ENCODE measurements around the gene ADAMTSL5.

The ADAMTSL5 gene

DNA sequence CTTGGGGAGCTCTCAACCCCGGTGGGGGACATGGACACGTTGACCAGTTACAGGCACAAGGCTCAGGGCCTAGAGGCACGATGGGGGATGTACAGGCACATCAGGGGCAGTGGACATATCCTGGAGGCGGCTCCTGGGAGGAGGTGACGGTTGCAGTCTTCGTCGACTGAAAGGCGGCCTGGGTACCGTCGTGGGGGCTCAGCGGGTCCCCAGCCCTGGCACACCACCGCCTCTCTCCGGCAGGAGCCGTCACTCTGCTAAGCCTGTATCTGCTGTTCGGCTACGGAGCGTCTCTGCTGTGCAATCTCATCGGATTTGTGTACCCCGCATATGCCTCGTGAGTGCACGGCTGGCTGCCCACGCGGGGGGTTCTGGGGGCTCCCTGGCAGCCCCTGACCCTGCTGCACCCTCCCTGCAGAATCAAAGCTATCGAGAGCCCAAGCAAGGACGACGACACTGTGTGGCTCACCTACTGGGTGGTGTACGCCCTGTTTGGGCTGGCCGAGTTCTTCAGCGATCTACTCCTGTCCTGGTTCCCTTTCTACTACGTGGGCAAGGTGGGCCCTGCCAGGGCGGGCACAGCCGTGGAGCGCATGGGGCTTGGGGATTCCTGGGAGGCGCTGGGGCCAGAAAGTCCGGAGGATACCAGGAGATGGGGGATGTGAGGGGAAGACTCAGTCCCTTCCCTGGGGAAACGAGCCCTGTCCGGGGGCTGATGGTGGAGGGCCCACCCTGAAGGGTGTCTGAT lies 17.6 kb downstream of the ADAMTSL5 start:
- no peak for DNase-seq

- no peak for DNase-seq
Observed at GRCh38 chr19:1494115-1494815, 18.6 kb downstream of the ADAMTSL5 start.

DNA sequence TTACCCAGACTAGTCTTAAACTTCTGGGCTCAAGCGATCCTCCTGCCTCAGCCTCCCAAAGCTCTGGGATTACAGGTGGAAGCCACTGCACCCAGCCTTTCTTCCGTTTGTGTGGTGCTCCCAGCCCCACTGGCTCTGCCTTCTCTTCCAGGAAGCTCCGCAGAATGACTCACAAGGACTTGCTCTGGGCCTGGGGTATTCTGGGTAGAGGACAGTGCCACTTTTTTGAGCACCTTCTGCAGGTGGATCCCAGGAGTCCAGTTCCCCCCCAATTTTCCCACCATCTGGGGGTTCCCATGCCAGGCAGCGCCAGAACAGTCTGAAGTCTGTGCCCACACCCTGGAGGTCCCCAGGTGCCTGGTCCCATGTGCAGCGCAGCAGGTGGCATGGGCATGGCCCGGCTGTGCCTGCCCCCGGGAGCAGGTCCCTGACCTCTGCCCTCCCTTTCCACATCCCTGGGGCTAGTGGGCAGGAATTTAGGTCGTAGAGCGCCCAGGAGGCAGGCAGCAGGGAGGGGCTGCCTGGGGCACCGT lies 20.3 kb downstream of the ADAMTSL5 start:
- DNase-seq = no peak

DNA sequence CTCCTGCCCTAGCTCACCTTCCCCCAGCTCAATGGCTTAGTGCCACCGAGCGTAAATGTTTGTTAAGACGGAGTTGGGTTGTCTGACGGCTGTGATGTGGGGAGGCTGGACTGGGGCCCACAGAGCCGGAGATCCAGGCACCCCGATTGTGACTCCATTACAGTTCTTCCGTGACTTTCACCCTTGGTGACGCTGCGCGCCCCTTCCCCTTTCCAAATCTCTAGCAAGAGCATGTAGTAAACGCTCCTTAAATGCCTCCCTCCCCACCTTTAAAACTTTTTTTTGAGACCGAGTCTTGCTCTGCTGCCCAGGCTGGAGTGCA lies 21.0 kb downstream of the ADAMTSL5 start:
- DNase-seq = no peak

GRCh38 chr19:1491114-1491848 lies 21.5 kb downstream of the ADAMTSL5 start, which contains the start of gene REEP6:
TSS of gene REEP6 (plus strand) at chr19:1491181. CDS start at chr19:1491270, 89 bp downstream.
- no peak for DNase-seq

DNA sequence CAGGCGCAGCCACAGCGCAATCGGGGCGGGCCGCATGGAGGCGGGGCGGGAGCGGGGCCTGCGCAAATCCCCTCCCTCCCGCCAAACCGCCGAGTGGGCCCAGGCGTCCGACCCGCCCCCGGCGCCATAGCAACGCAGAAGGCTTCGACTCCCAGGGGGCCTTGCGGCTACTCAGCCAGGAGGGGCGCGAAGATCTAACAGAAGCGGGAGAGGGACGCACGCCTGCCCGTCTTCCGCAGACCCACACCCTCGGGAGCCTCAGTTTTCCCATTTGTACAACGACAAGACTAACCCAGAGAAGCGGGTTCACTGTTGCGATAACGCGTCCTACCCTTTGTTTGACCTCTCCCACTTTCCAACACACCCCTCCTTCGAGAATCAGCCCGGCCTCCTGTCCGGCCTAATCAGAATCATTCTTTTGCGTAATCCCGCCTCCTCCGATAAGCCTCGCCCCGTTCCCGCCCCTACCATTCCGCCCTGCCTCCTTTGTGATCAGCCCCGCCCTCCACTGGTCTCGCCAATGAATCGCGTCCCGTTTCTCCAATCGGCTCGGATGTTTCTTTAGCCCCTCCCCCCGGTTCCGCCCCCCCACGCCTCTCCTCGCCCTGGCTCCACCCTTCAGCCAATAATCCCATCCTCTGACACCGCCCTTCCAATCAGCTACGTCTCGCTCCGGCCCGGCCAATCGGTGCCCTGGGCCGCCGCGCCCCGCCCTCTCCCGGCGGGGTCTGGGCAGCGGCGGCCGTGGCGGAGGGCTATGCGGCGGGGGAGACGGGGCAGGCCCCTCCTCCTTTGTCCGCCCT lies 22.3 kb downstream of the ADAMTSL5 start, which contains the start of gene PCSK4:
Gene PCSK4, minus strand, starts transcription at position 40 of the 803 bp plus-strand sequence. Its CDS starts 4 bp downstream, at position 36.
- DNase-seq = peak; percentile 99

- DNase-seq = no peak
Observed at GRCh38 chr19:1489463-1490310, 23.1 kb downstream of the ADAMTSL5 start.

GRCh38 chr19:1488282-1488601 lies 24.6 kb downstream of the ADAMTSL5 start:
- no peak for DNase-seq

- no peak for DNase-seq
Observed at GRCh38 chr19:1487576-1488281, 25.1 kb downstream of the ADAMTSL5 start.

GRCh38 chr19:1486720-1487575 lies 25.9 kb downstream of the ADAMTSL5 start:
- DNase-seq = no peak

DNA sequence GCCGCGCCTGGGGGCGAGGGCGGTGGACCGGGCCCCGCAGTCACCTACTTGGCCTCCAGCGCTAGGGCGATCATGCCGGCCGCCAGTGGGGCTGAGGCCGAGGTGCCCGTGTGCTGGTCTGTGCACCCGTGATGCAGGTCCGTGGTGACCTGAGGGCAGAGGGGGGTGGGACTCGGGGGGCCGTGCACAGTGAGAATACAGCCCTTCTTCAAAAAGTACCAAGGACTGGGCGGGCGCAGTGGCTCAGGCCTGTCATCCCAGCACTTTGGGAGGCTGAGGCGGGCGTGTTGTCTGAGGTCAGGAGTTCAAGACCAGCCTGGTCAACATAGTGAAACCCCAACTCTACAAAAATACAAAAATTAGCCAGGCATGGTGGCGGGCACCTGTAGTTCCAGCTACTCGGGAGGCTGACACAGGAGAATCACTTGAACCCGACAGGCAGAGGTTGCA lies 28.8 kb downstream of the ADAMTSL5 start:
- no peak for DNase-seq

DNA sequence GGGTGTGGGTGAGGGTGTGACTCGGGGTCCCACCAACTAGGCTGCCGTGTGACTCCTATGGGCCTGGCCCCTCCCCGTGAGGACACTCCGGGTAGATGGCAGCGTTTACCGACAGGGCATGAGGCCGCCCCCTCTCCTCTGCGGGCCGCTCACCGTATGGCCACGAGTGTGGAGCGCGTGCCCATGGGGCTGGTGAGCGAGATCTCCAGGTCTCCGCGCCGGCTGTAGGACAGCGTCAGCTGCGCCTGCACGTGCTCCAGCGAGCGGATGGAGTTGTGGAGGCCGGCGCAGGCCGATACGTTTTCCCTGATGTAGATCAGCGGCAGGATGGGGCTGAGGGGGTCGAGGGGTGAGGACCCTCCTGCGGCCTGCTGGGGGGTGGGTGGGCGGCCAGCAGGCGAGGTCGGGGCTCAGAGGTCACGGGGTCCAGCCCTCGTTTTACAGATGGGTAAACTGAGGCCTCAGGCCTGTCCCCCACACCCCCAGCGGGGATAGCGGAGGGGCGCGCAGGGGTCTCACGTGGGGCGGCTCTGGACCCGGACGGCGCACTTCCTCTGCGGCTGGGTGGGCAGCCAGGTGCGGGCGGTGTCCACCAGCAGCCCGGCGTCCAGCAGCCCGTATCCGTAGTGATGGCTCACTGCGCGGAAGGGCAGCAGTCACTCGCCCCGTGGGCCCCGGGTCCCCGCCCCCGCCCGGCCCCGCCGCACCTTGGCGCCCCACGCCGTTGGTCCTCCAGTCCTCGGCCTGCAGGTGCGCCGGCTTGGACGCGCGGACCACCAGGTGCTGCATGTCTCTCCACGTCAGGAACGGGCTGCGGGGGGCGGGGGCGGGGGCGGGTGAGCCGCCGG lies 29.5 kb downstream of the ADAMTSL5 start:
- no peak for DNase-seq

GRCh38 chr19:1482361-1483130 lies 30.3 kb downstream of the ADAMTSL5 start:
- DNase-seq = no peak

- no peak for DNase-seq
Observed at GRCh38 chr19:1481893-1482360, 30.9 kb downstream of the ADAMTSL5 start.

DNA sequence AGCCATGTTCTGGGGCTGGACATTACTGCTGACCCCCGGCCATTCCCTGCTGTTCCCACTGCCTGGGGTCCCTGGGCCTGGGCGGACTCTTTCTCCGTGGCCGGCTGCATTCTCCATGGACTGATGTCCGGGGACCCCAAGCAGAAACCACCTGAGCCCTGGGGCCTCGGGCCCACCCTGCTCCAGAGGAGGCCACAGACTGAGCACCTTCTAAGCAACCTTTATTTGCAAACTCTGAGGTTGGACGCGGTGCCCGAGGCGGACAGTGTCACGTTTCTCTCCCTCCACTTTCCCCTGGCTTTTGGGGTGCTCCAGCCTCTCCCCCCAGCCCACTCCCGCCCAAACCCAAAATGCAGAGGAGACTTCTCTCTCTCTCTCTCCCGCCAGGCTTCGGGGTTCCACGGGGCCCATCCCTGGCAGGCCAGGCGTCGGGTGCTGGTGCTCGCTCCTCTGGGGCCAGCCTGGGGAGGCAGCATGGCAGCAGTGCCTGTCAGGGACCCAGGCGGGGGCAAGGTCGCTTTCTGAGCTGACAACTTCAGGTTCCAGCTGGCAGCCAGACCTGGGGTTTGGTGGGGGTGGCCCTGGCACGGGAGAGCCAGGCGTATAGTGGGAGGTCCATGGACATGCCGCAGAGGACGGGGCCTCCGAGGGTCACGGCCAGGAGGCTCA lies 31.5 kb downstream of the ADAMTSL5 start:
- no peak for DNase-seq

- peak; percentile 95 for DNase-seq
Observed at GRCh38 chr19:1478934-1479707, 33.7 kb downstream of the ADAMTSL5 start, which contains the start of gene C19orf25. TSS of gene C19orf25 (minus strand) at chr19:1479215. CDS start at chr19:1478903, 312 bp downstream.
